Small intestine (tissue), 7 donors: ENCODE measurements around the gene CCDC33. TPM values are rescaled to one million over a fixed set of nuclear protein-coding genes. Genes with fewer than 3 reads are reported as not detected.

Experiments
- DNase-seq, 2 donors: peaks; one replicate each; pipeline versions ENCODE4 v3.0.0 to v3.0.0-alpha.2; 2013
- FAIRE-seq: peaks from 2 replicates; lab custom pipeline; 2012; peaks lifted over from hg19 to GRCh38; lab: Jason Lieb, UNC
- H3K27ac ChIP-seq, 3 donors: one replicate each; pipeline ENCODE4 v1.5.1; 2013; ENCODE audit warnings: low read length in 2 of 3, mild to moderate bottlenecking in 2 of 3, control low read depth in 1 of 3, inconsistent platforms in 1 of 3, low read depth in 1 of 3, moderate library complexity in 1 of 3
- H3K27me3 ChIP-seq, 3 donors: one replicate each; pipeline ENCODE4 v1.6.1; 2013; ENCODE audit warnings: low read length in 3 of 3, inconsistent platforms in 1 of 3; ENCODE audit not compliant: control insufficient read depth in 3 of 3, insufficient read depth in 3 of 3
- H3K36me3 ChIP-seq, 3 donors: one replicate each; pipeline ENCODE4 v1.6.1; 2013; ENCODE audit warnings: low read length in 3 of 3, inconsistent platforms in 1 of 3, low read depth in 1 of 3, mild to moderate bottlenecking in 1 of 3, moderate library complexity in 1 of 3; ENCODE audit not compliant: control insufficient read depth in 3 of 3, insufficient read depth in 2 of 3
- H3K4me1 ChIP-seq, 3 donors: one replicate each; pipeline ENCODE4 v1.6.1; 2013; ENCODE audit warnings: low read length in 2 of 3, inconsistent platforms in 1 of 3, low read depth in 1 of 3, mild to moderate bottlenecking in 1 of 3, moderate library complexity in 1 of 3; ENCODE audit not compliant: control insufficient read depth in 3 of 3, insufficient read depth in 2 of 3
- H3K4me3 ChIP-seq, 3 donors: one replicate each; pipeline ENCODE4 v1.5.1; 2013; ENCODE audit warnings: low read length in 3 of 3, control low read depth in 1 of 3, inconsistent platforms in 1 of 3, low read depth in 1 of 3, mild to moderate bottlenecking in 1 of 3, moderate library complexity in 1 of 3
- H3K9me3 ChIP-seq, 2 donors: one replicate each; pipeline ENCODE4 v1.6.1; 2013; ENCODE audit warnings: low read depth in 1 of 2, low read length in 1 of 2; ENCODE audit not compliant: control insufficient read depth in 2 of 2, insufficient read depth in 1 of 2
- WGBS, 3 donors: extraction: QIAGEN DNeasy Blood & Tissue Kit; methylation state at CpG; one replicate each; pipeline ENCODE4 v1.1.7; 2013; 5-methylcytosine and 5-hydroxymethylcytosine counted together
- polyA plus RNA-seq, 4 donors: library from polyadenylated mRNA; stranded (reverse) in 3 of 4; unstranded in 1 of 4; fragments of 200-250 nt in 3 of 4; fragments of 120-200 nt in 1 of 4; gene quantifications; one replicate each; pipeline versions ENCODE4 v1.2.1 to v1.2.3, GENCODE V29; 2013
- donor health status: healthy with polysubstance abuse.
- donor health status: control.
- donor health status: control.
- donor health status: Bipolar disorder and iron deficiency.
- donor health status: healthy.

CCDC33 gene
- polyA plus RNA-seq, 4 donors = 0.01 to 1.1 TPM; not detected in 2

DNA sequence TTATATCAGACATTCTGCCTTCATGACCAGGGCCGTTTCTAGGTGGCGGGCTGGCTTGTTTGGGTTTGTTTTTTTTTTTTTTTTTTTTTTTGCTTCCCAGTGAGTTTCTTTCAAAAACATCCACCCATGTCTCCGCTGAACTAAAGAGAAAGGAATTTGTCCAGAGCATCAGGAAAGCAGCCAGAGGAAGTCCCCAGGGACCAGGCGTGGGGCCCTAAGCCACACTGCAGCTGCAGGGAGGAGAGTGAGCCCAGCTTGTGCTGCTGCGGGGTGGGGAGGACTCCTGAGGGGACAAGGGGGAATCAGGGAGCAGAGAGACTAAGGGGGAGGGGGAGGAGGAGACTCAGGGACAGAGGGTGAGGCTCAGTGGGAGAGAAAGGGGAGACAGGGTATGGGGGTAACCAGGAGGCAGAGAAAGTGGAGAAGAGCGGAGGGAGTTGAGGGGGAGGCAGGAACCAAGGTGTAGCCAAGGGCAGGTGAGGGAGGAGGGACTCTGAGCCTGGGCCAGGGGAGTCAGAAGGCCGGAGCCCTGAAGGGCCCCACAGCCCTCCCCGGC is 81.8 kb downstream of the CCDC33 start:
- Histone ChIP-seq H3K36me3 (no peaks in the 10 kb centered on the region), H3K4me3 (no peak overlapping the region), H3K4me1 (peaks cover 0 to 47% (median 7%) of the 10 kb centered on the region in 3 donors), H3K27me3 (peaks cover 0 to under 1% (median 0%) of the 10 kb centered on the region in 3 donors), H3K9me3 (peaks cover 0 to 4% of the 10 kb centered on the region in 2 donors), H3K27ac (peak overlapping the region in 2 of 3 donors; percentile 6 to 59)
- peak in 1 of 2 donors; percentile 44 for DNase-seq
- no peak for FAIRE-seq
- WGBS, 3 donors = 45 to 57% (median 53%) methylated on average over 8 of the region's 8 CpGs

DNA sequence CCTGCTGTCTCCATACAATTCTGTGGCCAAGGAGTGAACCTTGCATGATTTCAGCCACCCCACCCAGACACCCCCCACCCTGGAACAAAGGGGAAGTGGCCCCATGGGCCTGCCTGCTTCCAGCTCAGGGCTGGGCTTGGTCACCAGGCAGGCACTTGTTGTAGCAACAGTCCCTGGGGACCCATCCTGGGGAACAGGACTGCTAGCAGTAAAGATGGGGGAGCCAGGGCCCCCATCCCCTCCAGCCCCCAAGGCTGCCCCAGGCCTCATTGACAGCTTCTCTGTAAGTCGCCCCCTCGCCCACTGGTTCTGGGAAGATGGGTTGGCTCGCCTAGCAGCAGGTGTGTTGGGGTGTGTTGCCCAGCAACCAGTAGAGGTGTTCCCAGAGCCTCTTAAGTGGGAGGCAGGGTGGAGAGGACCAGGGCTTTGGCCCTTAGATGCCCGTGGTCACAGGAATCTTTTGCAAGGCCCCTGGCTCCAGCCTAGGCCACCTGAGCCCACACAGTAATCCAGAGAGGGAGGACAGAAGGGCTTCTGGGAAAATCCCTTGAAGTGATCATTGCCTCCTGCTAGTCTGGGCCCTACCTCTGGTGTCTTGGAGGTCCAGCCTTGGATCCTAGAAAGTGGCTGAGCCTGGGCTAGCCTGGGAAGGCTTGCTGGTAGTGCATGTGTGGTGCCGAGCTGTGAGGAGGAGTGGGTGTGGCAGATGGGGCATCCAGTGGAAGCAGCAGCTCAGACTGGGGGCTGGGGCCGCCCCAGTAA is 82.4 kb downstream of the CCDC33 start:
- no peaks in the 10 kb centered on the region for H3K36me3 ChIP-seq
- DNase-seq = peak in 1 of 2 donors; percentile 41
- H3K27ac ChIP-seq = peak overlapping the region in 1 of 3 donors; percentile 59
- WGBS, 3 donors = 62 to 76% (median 73%) methylated on average over 6 of the region's 6 CpGs
- H3K4me3 ChIP-seq = no peak overlapping the region
- no peaks in the 10 kb centered on the region for H3K27me3 ChIP-seq
- peaks cover 0 to 4% of the 10 kb centered on the region in 2 donors for H3K9me3 ChIP-seq
- FAIRE-seq = no peak
- peaks cover 0 to 45% (median 7%) of the 10 kb centered on the region in 3 donors for H3K4me1 ChIP-seq

DNA sequence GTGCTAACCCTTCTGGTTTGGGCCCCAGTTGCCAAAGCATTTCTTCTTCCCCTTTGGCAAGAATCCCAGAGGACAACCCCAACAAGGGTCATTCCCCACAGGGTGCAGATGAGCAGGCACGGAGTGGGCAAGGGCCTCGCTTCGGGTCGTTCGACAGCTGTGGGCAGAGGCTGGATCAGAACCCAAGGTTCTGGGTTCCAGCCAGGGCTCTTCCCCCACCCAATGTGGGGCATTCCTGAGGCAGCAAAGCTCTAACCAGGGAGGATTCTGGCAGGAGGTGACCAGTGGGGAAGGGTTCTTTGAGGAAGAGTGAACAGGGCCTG is 83.0 kb downstream of the CCDC33 start:
- DNase-seq (no peak), FAIRE-seq (no peak)
- peaks cover 0 to 4% of the 10 kb centered on the region in 2 donors for H3K9me3 ChIP-seq
- H3K27ac ChIP-seq = peak overlapping the region in 1 of 3 donors; percentile 59
- no peaks in the 10 kb centered on the region for H3K36me3 ChIP-seq
- H3K27me3 ChIP-seq = no peaks in the 10 kb centered on the region
- no peak overlapping the region for H3K4me3 ChIP-seq
- H3K4me1 ChIP-seq = peaks cover 0 to 45% (median 7%) of the 10 kb centered on the region in 3 donors
- 60 to 80% (median 73%) methylated on average over 4 to 5 of the region's 5 CpGs for WGBS, 3 donors

DNA sequence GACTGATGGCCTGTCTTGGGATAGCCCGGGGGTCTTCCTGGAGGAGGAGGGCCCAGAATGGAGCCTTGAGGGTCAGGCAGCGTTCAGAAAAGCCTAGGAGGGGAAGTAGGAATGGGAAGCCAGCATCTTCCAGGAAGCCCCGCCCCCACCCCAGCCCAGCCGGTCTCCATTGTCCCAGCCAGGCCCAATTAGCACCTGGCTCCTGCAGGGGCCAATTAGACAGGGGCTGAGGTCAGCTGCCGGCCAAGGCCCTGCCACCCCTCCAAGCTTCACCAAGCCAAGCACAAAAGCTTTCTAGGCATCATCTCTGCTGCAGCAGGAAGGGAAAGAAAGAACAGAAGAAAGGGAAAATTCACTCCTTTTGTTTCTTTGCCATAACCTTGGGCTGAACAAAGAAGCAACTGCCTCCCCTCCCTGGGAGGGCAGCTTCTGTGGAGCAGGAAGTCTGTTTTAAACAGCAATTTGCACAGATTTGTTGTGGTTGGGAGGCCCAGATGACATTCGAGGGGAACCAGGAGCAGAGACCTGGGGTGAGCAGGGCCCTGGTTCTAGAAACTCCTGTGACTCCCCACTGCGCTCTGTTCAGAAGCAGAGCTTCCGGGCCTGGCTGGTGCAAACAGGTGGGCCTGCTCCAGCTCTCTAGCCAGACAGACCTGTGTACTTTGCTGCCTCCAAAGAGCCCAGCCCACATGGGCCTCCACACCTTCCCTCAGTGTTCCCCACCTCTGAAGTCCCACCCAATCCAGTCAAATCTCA is 83.6 kb downstream of the CCDC33 start:
- H3K27me3 ChIP-seq = no peaks in the 10 kb centered on the region
- WGBS, 3 donors = 50 to 60% (median 52%) methylated on average over 8 of the region's 8 CpGs
- FAIRE-seq (no peak), DNase-seq (no peak)
- no peak overlapping the region for H3K4me3 ChIP-seq
- peak overlapping the region in 1 of 3 donors; percentile 59 for H3K27ac ChIP-seq
- peaks cover 0 to 4% of the 10 kb centered on the region in 2 donors for H3K9me3 ChIP-seq
- peaks cover 0 to 43% (median 7%) of the 10 kb centered on the region in 3 donors for H3K4me1 ChIP-seq
- no peaks in the 10 kb centered on the region for H3K36me3 ChIP-seq

DNA sequence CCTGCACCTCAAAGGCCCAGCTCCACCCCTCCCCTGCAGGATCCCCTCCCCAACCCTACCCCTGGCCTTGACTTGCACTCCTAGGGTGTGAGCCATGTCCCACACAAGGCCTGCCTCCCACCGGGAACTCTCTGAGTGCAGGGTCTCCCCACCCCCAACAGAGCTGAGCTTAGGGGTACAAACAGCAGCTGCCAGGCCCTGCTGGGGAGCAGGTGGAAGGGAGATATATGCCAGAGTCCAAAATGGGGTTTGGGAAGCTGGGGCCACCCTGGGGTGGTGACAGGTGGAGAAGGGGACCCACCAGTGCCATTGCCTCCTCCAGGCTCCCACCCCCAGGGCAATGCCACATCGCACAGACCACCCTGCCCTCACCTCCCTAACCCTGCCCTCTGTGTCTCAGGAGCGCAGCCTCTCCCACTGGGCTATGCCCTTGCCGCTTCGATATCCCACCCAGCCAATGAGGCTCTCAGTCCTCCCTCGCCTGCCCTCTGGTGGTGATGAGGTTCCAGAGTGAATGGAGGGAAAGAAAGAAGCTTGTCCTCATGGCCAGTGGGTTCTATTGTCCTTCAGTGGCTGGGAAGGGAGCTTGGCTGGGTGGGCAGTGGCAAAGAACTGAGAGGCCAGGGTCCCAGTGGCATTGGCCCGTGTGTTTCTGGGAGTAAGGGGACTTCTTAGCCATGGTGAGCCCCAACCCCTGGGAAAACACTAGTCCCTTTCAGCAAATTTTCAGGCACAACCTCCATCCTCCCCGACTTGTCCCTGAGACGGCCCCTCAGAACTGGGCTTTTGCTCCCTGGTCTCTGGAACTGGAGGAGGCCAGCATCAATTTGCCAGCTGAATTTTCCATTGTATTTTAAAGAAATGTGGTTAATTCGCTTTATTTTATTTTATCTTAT is 84.5 kb downstream of the CCDC33 start:
- peak in 1 of 2 donors; percentile 29 for DNase-seq
- peaks cover 0 to 35% (median 7%) of the 10 kb centered on the region in 3 donors for H3K4me1 ChIP-seq
- FAIRE-seq = no peak
- H3K4me3 ChIP-seq = no peak overlapping the region
- H3K36me3 ChIP-seq = no peaks in the 10 kb centered on the region
- 69 to 74% (median 74%) methylated on average over 10 of the region's 10 CpGs for WGBS, 3 donors
- H3K9me3 ChIP-seq = peaks cover 0 to 4% of the 10 kb centered on the region in 2 donors
- H3K27me3 ChIP-seq = no peaks in the 10 kb centered on the region
- H3K27ac ChIP-seq = no peak overlapping the region

DNA sequence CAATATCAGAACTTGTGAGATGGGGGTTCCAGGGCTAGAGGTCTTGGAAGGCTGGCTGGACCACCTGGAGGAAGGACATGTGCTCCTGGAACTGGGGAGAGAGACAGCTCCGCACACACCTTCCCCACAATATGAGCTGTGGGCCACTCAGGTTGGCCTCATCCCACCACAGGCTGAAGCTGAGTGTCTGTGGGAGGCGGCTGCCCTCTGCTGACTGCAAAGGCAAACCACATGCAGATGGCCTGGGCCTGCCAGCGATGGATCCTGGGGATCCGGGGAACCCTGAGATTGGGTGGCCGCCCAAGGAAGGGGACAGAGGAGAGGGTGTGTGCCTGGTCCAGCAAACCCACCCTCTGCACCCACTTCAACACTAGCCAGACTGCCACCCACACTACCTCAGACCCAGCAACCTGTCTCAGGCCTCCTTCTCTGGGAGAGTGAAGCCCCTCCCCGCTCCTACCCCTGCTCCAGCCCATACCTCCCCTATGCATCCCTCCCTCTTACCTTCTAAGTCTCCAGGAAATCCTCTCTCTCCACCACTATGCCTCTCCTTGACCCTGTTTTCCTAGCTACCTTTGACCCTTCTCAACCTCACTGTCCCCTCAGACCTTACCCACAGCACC is 86.5 kb downstream of the CCDC33 start:
- 18 to 27% (median 24%) methylated on average over 5 to 6 of the region's 6 CpGs for WGBS, 3 donors
- DNase-seq = peak; percentile 49 to 64
- H3K27ac ChIP-seq = no peak overlapping the region
- H3K36me3 ChIP-seq = no peaks in the 10 kb centered on the region
- peaks cover 0 to 4% of the 10 kb centered on the region in 2 donors for H3K9me3 ChIP-seq
- no peaks in the 10 kb centered on the region for H3K27me3 ChIP-seq
- no peak for FAIRE-seq
- no peak overlapping the region for H3K4me3 ChIP-seq
- peaks cover 0 to 24% (median 4%) of the 10 kb centered on the region in 3 donors for H3K4me1 ChIP-seq

DNA sequence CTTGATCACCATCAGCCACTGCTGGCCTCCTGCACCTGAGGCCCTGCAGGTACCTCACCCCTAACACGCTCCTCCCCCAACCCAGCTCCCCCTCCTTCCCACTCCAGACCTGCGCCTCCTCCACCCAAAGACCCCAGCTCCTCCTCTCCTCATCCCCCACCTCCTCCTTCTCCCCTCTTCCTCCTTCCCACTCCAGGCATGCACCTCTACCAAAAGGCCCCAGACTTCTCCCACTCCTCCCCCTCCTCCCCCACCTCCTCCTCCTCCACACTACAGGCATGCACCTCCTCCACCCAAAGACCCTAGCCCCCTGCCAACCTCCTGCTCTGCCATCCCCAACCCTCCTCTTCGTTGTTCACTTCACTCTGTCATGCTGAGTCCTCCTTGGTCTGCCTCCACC is 88.6 kb downstream of the CCDC33 start:
- DNase-seq (no peak), FAIRE-seq (no peak)
- Histone ChIP-seq H3K4me1 (peaks cover 0 to 5% (median 0%) of the 10 kb centered on the region in 3 donors), H3K27ac (no peak overlapping the region), H3K9me3 (peaks cover 0 to 4% of the 10 kb centered on the region in 2 donors), H3K27me3 (no peaks in the 10 kb centered on the region), H3K36me3 (no peaks in the 10 kb centered on the region), H3K4me3 (no peak overlapping the region)
- WGBS, 3 donors = 72 to 79% (median 73%) methylated on average over 3 of the region's 3 CpGs
